ENCODE results near the gene SART3.

GRCh38 chr12:108572166-108572790, 11.3 kb upstream of the SART3 start:
- no peak for TF ChIP-seq CTCF (IDR thresholded peaks at IDR 0.05)
- TF ChIP-seq POLR2A (IDR thresholded peaks at IDR 0.05), result no peak
- no peak for TF ChIP-seq POLR2AphosphoS5 (IDR thresholded peaks at IDR 0.05)

Measured in prostate gland (tissue), 2 donors.